ENCODE measurements around the gene B3GNT3.
A peak's percentile ranks its signal among the peaks of the same experiment; 100 is the strongest.

Gene B3GNT3, protein sequence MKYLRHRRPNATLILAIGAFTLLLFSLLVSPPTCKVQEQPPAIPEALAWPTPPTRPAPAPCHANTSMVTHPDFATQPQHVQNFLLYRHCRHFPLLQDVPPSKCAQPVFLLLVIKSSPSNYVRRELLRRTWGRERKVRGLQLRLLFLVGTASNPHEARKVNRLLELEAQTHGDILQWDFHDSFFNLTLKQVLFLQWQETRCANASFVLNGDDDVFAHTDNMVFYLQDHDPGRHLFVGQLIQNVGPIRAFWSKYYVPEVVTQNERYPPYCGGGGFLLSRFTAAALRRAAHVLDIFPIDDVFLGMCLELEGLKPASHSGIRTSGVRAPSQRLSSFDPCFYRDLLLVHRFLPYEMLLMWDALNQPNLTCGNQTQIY

DNA sequence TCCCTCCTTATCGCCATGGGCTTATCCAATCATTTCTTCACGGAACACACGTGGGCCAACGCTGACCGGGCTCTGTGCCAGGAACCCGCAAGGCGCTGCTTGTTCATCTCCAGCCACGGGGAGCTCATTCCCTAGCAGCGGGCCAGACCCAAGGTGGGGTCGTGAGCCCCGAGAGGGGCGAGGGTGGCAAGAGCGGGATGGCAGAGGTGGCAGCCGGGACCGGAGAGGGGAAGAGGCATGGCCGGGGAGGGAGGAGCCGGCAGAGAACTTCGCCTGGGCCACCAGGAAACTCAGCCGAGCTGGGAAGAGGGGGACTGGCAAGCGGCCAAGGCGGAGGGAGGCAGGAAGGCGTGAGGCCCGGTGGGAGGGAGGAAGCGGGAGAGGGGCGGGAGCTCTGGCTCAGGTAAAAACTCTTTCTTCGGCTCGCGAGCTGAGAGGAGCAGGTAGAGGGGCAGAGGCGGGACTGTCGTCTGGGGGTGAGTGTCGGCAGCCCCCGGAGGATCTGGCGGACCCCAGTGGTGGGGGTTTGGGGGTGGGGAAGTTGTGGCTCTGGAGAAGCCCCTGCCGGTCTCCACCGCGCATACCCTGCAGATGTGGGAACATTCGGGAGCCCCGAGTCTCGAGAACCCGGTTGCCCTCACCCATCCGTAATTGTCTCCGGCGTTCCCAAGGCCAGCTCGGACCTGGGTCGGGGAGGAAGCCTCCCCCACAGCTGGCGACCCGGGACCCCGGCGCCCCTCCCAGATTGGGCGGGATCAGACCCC is at the start of gene B3GNT3:
Gene B3GNT3 (plus strand): TSS at position 408 of the 764 bp plus-strand sequence. CDS start 12,670 bp downstream, outside the sequence.
- DNase-seq (ENCODE audit: low read depth): no peak

- DNase-seq (ENCODE audit: low read depth): peak; percentile 89
These were observed 47.5 kb upstream of the B3GNT3 start for GRCh38 chr19:17747205-17748098.

- no peak for DNase-seq (ENCODE audit: low read depth)
These were observed 45.9 kb upstream of the B3GNT3 start for GRCh38 chr19:17748884-17749638.

DNA sequence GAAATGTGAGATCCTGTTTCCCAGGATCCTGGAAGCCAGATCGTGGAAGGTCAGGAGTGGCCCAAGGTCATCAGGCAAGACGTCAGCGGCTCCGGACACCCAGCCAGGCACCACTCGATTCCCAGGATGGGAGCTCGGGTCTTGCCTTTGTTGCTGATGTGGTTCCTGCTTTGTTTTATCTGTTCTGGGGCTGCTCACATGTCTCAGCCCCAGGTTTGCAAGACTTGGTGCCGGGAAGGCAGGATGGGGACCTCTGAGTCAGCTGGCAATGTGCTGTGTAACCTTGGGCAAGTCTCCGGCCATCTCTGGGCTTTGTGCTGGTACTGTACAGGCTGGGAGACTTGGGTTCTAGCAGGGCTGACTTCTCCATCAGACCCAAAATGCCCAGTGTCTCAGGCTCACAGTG is 45.0 kb upstream of the B3GNT3 start:
- peak; percentile 39 for DNase-seq (ENCODE audit: low read depth)

DNA sequence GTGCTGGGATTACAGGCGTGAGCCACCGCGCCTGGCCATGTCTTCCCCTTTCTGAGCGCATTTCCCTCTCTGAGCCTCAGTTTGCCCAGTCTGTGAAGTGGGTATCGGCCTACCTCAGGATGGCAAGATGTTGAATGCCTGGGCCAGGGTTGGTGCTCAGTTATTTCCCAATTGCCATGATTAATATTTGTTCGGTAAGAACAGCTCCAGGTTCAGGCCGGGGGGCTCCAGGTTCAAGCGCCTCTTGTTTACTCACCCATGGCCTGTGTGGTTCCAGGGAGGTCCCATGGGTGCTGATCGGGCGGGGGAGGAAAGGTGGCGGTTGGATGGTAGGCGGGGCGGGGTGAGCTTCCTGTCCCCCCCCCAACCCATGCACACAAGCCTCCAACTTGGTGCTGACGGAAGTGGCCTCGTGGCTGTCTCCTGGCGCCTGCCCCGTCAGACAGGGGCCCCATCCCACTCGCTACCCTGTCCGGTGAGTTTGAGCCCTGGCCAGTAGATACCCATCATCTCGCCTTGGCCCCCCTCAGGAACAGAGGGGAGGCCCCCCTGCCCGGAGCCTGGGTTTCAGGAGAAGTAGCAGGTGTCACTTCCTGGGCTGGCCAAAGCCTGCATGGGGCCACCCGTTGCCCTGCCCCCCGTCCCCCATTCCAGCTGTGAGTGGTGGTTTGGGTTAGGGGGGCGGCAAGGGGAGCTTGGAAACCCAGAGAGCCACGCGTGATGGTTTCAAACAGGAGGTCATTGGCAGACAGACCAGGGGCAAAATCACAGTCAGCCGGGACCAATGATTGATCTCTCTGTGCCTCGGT is 43.6 kb upstream of the B3GNT3 start, which contains the start of gene FCHO1:
Gene FCHO1 (plus strand): TSS at position 375 of the 809 bp plus-strand sequence. CDS start 3,688 bp downstream, outside the sequence.
- DNase-seq (ENCODE audit: low read depth): no peak

- DNase-seq (ENCODE audit: low read depth): no peak
These were observed 43.0 kb upstream of the B3GNT3 start for GRCh38 chr19:17751912-17752273.

DNA sequence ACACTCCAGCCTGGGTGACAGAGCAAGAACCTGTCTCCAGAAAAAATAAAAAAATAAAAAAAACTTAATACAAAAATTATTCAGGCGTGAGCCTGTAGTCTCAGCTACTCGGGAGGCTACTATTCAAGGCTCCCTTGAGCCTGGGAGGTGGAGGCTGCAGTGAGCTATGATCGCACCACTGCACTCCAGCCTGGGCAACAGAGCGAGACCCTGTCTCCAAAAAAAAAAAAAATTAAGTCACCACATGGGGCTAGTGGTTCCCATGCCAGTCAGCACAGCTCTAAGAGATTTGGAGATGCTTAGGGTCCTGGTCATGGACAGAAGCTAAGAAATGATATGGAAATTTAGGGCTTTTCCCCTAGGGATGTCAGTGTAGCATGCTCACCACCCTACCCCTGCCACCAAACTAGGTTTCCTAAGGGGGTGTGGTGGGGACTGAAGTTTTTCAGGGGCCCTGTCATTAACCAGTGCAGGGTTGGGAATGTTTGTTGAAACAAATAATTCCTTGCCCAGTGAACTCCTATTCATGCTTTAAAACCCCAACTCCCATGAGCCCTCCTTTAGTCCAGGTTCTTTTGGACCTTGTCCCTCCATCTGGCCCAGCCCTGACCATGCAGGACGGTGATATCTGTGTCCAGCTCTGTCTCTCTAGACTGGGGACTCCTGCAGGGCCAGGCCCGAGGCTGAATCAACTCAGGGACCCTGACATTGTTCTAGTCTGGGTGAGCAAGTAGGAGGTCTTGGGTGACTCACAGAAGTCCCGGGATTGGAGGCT is 41.9 kb upstream of the B3GNT3 start:
- no peak for DNase-seq (ENCODE audit: low read depth)

DNA sequence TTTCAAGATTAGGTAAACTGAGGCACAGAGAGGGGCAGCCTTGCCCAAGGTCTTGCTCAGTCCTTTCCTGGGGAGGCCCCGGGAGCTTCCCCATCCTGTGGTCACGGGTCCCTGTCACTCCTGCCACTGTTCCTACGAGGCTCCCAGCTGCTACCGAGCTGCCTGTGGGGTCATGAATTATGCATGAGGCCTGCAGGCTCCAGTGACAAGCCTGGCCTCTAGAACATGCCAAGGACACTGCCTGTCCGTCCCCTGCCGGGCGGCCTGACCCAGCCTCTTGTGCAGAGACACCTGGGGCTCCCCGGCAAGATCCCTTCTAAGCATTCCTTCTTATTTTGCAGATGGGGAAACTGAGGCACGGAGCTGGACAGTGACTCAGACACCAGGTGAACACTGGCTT is 41.0 kb upstream of the B3GNT3 start:
- DNase-seq (ENCODE audit: low read depth): no peak

DNA sequence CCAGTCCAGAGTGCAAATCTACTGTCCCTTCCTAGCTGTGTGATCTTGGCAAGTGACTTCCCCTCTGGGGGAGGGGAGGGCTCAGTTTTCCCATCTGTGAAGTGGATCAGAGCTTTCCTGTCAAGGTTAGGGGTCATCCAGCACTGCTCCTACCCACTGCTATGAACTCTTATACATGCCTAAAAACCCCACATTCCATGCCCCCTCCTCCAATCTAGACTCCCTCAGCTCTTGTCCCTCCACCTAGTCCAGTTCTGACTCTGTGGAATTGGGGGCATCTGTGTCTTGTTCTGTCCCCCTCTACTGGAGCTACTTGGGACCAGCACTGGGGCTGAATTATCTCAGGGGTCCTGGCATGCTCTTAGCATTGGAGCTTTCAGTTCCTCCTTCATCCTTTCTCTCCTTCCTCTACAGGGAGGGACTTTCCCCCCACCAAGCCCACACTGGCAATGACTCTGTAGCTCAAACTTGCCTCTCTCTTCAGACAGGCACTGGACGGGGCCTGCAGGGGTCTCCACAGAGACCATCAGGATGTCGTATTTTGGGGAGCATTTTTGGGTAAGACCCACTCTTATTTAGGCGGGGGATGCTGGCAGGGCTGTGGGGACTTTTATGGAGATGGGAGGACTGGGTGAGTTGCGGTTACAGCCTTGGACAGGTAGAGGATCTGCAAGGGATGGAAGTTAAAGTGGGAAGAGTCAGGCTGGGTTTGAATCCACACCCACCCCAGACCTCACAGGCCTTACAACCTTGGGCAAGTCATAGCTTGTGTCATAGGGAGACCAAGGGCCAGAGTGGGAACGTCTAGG is 40.1 kb upstream of the B3GNT3 start:
- no peak for DNase-seq (ENCODE audit: low read depth)

GRCh38 chr19:17755443-17755890 is 39.5 kb upstream of the B3GNT3 start:
- no peak for DNase-seq (ENCODE audit: low read depth)

DNA sequence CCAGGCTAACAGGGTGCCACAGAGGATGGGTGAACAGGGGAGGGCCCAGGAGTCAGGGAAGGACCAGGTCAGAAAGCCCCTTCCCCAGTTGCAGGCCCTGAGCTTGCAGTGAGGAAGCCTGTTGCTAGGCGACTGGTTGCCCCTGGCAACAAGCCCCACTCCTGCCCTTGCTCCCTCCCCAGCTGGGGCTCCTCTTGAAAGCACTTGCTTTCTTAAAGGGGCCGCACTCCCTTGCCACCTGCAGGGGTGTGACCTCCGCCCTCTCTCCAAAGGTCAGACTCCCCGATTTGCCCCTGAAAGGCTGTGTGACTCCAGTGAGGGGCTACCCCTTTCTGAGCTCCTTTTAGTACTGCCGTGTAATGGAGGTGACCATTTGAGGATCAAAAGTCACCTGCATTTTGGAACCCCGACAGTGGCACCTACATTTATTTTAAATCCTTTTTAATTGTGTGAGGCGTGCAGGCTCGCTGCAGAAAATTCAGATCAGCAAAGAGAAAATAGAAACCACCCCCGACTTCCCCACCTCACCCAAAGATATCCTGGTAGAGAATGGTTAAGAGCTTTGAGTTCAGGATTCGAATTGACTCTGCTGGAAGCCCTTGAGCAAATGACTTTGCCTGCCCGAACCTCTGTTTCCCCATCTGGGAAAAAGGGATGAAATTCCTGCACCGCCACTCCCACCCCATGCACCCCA is 38.8 kb upstream of the B3GNT3 start:
- peak; percentile 82 for DNase-seq (ENCODE audit: low read depth)

- DNase-seq (ENCODE audit: low read depth): peak; percentile 86
These were observed 37.8 kb upstream of the B3GNT3 start for GRCh38 chr19:17757125-17757524.

- DNase-seq (ENCODE audit: low read depth): no peak
These were observed 36.4 kb upstream of the B3GNT3 start for GRCh38 chr19:17758515-17758914.

DNA sequence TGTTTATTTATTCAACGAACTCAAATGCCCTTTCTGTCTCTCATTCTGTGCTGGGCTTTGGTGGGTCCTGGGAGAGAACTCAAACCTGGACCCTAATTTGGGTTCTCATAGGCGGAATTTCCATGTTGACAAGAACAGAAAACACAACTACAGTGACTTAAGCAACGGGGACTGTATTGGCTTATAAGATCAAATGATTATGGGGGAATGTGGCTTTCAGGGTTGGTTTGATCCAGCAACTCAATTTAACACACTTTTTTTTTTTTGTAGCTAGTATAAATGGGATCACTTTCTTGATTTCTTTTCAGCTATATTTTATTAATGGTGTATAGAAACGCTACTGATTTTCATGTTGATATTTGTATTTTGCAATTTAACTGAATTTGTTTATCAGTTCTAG is 33.8 kb upstream of the B3GNT3 start:
- no peak for DNase-seq (ENCODE audit: low read depth)

DNA sequence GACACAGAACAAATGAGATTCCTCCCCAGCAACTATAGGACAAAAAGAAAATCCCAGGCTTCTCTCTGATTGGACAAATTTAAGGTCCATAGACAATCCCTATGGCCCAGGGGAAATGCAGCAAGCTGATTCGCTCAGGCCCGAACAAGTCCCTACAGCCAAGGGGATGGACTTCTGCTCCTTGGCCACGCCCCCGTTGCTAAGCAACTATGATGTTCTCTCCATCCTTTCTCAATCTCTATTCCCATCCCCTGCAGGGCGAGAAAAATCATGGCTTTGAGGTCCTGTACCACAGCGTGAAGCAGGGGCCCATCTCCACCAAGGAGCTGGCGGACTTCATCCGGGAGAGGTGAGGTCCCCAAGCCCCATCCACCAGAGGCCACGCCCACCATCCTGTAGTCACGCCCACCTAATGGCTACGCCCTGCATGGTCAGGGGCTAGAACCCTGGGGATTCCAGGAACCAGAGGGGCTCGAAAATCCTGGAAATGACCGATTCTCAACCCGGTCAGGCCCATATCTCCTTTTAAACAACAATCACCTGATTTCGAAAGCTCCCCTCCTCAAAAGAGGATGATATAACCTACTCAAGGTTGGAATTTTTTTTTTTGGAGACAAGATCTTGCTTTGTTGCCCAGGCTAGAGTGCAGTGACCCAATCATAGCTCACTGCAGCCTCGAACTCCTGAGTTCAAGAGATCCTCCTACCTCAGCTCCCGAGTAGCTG is 32.3 kb upstream of the B3GNT3 start:
- peak; percentile 92 for DNase-seq (ENCODE audit: low read depth)

GRCh38 chr19:17764348-17764747 is 30.6 kb upstream of the B3GNT3 start:
- no peak for DNase-seq (ENCODE audit: low read depth)

GRCh38 chr19:17765069-17765618 is 29.8 kb upstream of the B3GNT3 start:
- peak; percentile 31 for DNase-seq (ENCODE audit: low read depth)
